ENCODE data around the gene TDRD12.
"Not testable (repeated sequence)": the region's sequence is repeated elsewhere in the genome, so short reads cannot be mapped to it uniquely, and the experiment has no call there.

Gene TDRD12

DNA sequence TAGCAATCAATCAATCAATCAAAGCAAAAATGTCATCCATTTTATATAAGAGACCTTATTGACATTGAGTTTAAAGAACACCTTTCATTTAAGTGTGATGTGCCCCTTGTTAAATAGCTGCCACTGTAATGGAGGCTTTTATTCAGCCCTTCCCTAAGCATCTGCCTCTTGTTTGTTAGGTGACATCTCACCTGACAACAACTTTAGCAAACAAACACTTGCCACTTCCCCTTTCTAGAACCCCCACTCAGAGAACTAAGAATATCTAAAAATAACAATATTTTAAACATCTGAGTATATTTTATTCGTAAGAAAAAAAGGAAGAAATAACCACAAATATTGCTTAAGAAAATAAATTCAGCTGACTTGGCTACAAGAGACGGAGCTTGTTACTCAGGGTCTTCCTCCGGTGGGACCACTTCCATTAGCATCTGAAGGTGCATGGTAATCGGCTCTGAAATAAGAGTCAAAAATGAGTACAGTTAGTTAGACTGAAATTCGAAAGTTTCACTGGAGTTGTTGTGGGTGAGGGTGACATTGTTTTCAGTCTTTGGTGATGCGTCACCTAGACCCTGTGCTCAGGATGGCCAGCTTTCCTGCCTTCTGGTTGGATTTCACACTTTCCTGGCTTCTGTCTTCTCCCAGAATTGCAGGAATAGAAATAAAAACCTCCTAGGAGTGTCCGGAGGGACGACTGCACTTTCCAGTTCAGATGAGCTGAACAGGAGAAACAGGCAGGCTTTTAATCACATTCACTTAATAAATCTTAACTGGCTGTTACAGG lies 110.9 kb downstream of the TDRD12 start:
- DNase-seq (ENCODE audit: low spot score), result no peak

DNA sequence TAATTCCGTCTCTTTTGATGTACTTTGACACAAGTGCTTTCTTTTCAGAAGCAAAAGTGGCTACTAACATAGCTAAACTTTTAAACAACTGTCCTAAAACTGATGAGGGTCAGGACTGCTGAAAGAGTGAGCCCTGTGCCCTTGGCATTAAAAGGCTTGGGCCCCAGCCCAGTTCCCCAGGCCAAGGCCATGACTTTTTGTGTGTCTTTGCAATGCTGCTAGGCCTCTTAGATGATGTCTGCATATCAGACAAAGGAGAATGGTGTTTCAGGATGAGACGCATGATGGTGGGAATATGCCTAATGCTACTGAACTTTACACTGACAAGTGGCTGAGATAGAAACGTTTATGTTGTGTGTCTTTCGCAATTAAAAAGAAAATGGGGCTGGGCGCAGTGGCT lies 112.0 kb downstream of the TDRD12 start:
- DNase-seq (ENCODE audit: low spot score), result no peak

GRCh38 chr19:32832094-32832493 lies 112.5 kb downstream of the TDRD12 start:
- DNase-seq (ENCODE audit: low spot score), result not testable (repeated sequence)

DNA sequence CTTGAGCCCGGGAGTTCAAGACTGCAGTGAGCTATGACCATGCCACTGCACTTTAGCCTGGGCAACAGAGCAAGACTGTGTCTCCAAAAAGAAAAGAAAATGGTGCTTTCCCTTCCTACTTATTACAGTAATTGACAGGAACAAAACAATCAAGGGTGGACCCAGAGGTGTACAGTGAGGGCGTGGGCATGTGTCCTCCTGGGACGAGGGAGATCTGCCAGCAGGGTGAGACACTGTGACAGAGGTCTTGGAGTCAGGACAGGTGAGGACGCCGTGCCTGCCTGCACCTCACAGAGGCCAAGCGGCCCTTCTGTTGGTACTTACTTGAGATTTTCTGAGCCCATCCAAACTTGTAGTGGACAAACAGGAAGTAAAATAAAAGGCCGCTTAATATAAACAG lies 113.3 kb downstream of the TDRD12 start:
- DNase-seq (ENCODE audit: low spot score), result not testable (repeated sequence)

GRCh38 chr19:32833388-32833787 lies 113.8 kb downstream of the TDRD12 start:
- DNase-seq (ENCODE audit: low spot score), result not testable (repeated sequence)

- no peak for DNase-seq (ENCODE audit: low spot score)
Measured at GRCh38 chr19:32837531-32837930, 118.0 kb downstream of the TDRD12 start.

DNA sequence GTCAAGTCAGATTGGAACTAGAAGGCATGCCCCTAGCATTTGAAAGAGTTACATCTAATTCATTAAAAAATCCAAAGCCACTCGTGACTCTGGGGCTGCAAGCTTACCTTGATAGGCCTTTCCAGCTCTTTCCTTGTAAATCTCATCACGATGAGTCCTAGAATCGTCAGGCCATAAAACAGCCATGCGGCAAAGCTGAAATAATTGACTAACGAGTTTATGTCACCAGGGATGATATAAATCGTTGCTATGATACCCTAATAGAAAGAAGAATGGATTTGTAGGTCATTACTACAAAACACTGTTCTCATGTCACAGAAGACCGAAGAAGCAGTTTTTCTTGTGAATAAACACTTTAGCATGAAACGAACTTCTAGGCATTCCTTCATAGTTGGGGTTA lies 122.5 kb downstream of the TDRD12 start:
- DNase-seq (ENCODE audit: low spot score), result no peak

- no peak for DNase-seq (ENCODE audit: low spot score)
Measured at GRCh38 chr19:32843716-32844245, 124.2 kb downstream of the TDRD12 start.

DNA sequence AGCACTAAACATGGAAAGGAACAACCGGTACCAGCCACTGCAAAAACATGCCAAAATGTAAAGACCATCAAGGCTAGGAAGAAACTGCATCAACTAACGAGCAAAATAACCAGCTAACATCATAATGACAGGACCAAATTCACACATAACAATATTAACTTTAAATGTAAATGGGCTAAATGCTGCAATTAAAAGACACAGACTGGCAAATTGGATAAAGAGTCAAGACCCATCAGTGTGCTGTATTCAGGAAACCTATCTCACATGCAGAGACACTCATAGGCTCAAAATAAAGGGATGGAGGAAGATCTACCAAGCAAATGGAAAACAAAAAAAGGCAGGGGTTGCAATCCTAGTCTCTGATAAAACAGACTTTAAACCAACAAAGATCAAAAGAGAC lies 128.5 kb downstream of the TDRD12 start:
- not testable (repeated sequence) for DNase-seq (ENCODE audit: low spot score)

- DNase-seq (ENCODE audit: low spot score), result no peak
Measured at GRCh38 chr19:32852216-32852615, 132.6 kb downstream of the TDRD12 start.

GRCh38 chr19:32856818-32857217 lies 137.3 kb downstream of the TDRD12 start:
- not testable (repeated sequence) for DNase-seq (ENCODE audit: low spot score)

GRCh38 chr19:32857584-32857983 lies 138.0 kb downstream of the TDRD12 start:
- no peak for DNase-seq (ENCODE audit: low spot score)

DNA sequence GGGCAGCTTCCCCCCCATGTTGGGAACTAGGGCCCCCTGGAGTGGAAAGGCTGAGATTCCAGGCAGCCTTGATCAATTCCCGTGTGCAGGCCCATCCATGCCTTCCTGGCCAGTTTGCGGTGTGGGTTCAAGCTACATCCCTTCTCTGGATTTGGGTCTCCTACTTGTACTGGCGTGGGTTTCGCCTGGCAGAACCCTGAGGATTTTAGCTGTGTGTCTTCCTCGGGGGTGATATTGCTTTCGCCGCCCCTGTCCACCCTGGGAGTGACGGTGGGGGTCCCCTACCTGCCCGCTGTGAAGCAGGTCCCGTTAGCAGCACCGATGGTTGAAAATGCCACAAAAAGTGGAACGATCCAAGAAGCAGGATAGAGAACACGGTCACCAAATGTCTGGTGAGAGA lies 138.6 kb downstream of the TDRD12 start:
- DNase-seq (ENCODE audit: low spot score), result no peak

DNA sequence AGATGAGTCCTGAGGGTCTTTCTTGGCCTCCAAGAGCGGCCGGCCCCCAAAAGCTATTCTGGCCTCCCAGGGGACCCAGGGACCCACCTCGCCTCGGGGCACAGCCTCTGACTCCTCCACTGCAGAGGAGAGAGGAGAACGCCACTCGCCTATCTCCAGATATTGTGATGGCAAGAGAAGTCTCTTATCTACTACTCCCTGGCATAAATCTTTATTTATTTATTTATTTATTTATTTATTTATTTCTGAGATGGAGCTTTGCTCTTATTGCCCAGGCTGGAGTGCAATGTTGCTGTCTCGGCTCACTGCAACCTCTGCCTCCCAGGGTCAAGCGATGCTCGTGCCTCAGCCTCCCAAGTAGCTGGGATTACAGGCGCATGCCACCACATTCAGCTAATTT lies 139.0 kb downstream of the TDRD12 start:
- DNase-seq (ENCODE audit: low spot score), result no peak

- no peak for DNase-seq (ENCODE audit: low spot score)
Measured at GRCh38 chr19:32859591-32859990, 140.0 kb downstream of the TDRD12 start.

GRCh38 chr19:32861596-32861995 lies 142.0 kb downstream of the TDRD12 start:
- DNase-seq (ENCODE audit: low spot score), result no peak

DNA sequence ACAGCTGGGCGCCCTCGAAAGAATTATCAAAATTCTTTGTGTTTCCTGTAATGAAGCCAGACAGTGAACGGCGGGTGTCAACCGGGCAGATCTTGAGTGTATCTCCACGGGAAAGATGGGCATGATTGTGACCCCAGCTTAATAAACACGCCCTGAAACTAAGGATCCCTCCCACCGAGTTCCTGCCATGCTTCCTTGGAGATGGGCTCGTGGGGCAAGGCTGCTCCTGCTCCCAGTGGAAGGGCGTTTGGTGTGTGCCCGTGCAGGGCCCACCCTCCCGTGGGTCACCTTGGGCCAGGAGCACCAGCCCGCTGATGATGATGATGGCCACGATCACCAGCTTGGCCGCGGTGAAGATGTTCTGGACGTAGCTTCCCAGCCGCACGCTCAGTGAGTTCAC lies 142.6 kb downstream of the TDRD12 start:
- no peak for DNase-seq (ENCODE audit: low spot score)

DNA sequence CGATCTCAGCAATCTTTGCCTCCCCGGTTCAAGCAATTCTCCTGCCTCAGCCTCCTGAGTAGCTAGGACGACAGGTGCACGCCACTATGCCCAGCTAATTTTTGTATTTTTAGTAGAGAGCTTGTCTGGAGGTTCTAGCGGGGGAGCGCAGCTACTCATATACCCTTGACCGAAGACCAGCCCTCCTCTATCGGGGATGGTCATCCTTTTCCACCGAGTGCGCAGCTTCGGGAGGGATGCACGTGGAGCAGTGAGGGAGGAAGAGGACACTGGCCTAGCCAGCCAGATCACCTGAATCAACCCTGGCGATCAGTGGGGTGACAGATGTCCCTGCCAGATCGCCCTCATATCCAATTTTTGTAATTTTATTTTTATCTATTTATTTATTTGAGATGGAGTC lies 143.2 kb downstream of the TDRD12 start:
- no peak for DNase-seq (ENCODE audit: low spot score)

DNA sequence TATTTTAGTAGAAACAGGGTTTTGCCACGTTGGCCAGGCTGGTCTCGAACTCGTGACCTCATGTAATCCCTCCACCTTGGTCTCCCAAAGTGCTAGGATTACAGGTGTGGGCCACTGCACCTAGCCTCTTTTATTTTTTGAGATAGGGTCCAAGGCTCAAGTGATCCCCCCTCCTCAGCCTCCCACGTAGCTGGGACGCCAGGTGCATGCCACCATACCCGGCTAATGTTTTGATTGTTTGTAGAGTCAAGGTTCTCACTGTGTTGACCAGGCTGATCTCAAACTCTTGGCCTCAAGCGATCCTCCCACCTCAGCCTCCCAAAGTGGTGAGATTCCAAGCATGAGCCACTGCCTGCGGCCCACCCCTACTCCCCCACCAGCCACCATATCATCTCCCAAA lies 143.7 kb downstream of the TDRD12 start:
- DNase-seq (ENCODE audit: low spot score), result no peak

DNA sequence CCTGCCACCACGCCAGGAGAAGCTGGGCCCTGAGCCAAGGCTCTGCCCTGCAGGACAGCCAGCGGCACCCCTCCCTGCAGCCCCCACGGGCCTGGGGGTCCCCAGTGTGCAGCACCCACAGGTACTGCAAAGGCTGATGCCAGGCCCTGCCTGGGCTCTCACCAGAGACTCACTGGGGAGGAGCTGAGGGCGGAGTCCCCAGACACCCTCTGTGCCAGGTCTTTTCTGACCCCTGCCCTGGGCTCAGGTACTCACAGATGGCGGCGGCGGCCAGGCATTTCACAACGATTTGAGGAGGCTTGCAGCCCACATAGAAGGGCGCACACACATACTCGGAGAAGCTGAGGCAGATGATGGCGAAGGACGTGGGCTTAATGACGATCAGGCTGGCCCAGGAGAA lies 144.3 kb downstream of the TDRD12 start:
- DNase-seq (ENCODE audit: low spot score), result no peak

GRCh38 chr19:32864318-32865007 lies 144.9 kb downstream of the TDRD12 start:
- DNase-seq (ENCODE audit: low spot score), result no peak

- DNase-seq (ENCODE audit: low spot score), result no peak
Measured at GRCh38 chr19:32865326-32865725, 145.8 kb downstream of the TDRD12 start.

- DNase-seq (ENCODE audit: low spot score), result no peak
Measured at GRCh38 chr19:32866061-32866460, 146.5 kb downstream of the TDRD12 start.
